Activated T-cell treated with anti-CD3 and anti-CD28 coated beads, Interleukin-2, amount 50 U/mL, for 48 hours (primary cell): ENCODE results near the gene ABCG2.
"Not testable (repeated sequence)": the region's sequence is repeated elsewhere in the genome, so short reads cannot be mapped to it uniquely, and the experiment has no call there.

ENCODE experiments used
- DNase-seq, 2 experiments: peaks; one replicate each; pipeline ENCODE4 v3.0.0-alpha.2; 2020

Gene ABCG2

GRCh38 chr4:88109123-88109881 is 49.1 kb downstream of the ABCG2 start:
- DNase-seq = no peak

- no peak for DNase-seq
Measured at GRCh38 chr4:88108747-88109122, 49.7 kb downstream of the ABCG2 start.

- not testable (repeated sequence) for DNase-seq
Measured at GRCh38 chr4:88108108-88108465, 50.4 kb downstream of the ABCG2 start.

- no peak for DNase-seq
Measured at GRCh38 chr4:88107406-88108107, 50.9 kb downstream of the ABCG2 start.

GRCh38 chr4:88106205-88106604 is 52.2 kb downstream of the ABCG2 start:
- DNase-seq = no peak

- DNase-seq = no peak
Measured at GRCh38 chr4:88104902-88105610, 53.4 kb downstream of the ABCG2 start.

GRCh38 chr4:88102026-88102425 is 56.4 kb downstream of the ABCG2 start:
- no peak for DNase-seq

GRCh38 chr4:88101165-88101564 is 57.3 kb downstream of the ABCG2 start:
- no peak for DNase-seq

GRCh38 chr4:88098993-88099752 is 59.3 kb downstream of the ABCG2 start:
- DNase-seq = no peak

- no peak for DNase-seq
Measured at GRCh38 chr4:88097781-88098180, 60.7 kb downstream of the ABCG2 start.

- DNase-seq = no peak
Measured at GRCh38 chr4:88097301-88097700, 61.1 kb downstream of the ABCG2 start.

- no peak for DNase-seq
Measured at GRCh38 chr4:88093874-88094273, 64.6 kb downstream of the ABCG2 start.

- no peak for DNase-seq
Measured at GRCh38 chr4:88091378-88091777, 67.1 kb downstream of the ABCG2 start.

GRCh38 chr4:88090898-88091297 is 67.5 kb downstream of the ABCG2 start:
- no peak for DNase-seq

GRCh38 chr4:88087004-88087403 is 71.4 kb downstream of the ABCG2 start:
- DNase-seq = no peak

GRCh38 chr4:88080626-88081025 is 77.8 kb downstream of the ABCG2 start:
- no peak for DNase-seq

- DNase-seq = no peak
Measured at GRCh38 chr4:88078579-88078978, 79.9 kb downstream of the ABCG2 start.

GRCh38 chr4:88077911-88078524 is 80.4 kb downstream of the ABCG2 start:
- DNase-seq = no peak

GRCh38 chr4:88075336-88075735 is 83.1 kb downstream of the ABCG2 start:
- DNase-seq = no peak

- no peak for DNase-seq
Measured at GRCh38 chr4:88070031-88070430, 88.4 kb downstream of the ABCG2 start.

GRCh38 chr4:88064410-88064809 is 94.0 kb downstream of the ABCG2 start:
- DNase-seq = no peak

GRCh38 chr4:88063634-88064296 is 94.7 kb downstream of the ABCG2 start:
- no peak for DNase-seq
